ENCODE measurements around the gene LAMP1. TPM values are rescaled to one million over a fixed set of nuclear protein-coding genes. Genes with fewer than 3 reads are reported as not detected.
"Not testable (repeated sequence)": the region's sequence is repeated elsewhere in the genome, so short reads cannot be mapped to it uniquely, and the experiment has no call there.

The LAMP1 gene
- total and polyA plus RNA-seq, 3 experiments from 2014 or later, result 36.6 to 110 (median 97.2) TPM

GRCh38 chr13:113364901-113365582, 68.0 kb downstream of the LAMP1 start:
- Histone ChIP-seq H3K27me3 (ENCODE audit: insufficient read depth, low read length, poor library complexity, severe bottlenecking) (no peaks in the 10 kb centered on the region), H3K36me3 (ENCODE audit: insufficient read depth, low read length) (no peaks in the 10 kb centered on the region), H3K9me3 (ENCODE audit: low read length) (no peaks in the 10 kb centered on the region), H3K4me3 (ENCODE audit: low read length) (no peak overlapping the region), H3K4me1 (ENCODE audit: insufficient read depth, low read length) (no peaks in the 10 kb centered on the region), H3K27ac (ENCODE audit: low read depth, low read length) (no peak overlapping the region)
- POLR2A ChIA-PET, result no interaction called here
- peaks cover 27 to 30% of the 10 kb centered on the region in 2 donors for H3K27me3 Mint-ChIP-seq
- peak overlapping the region; percentile 15 to 83 (median 44) for H3K4me3 Mint-ChIP-seq
- peaks cover 3 to 10% (median 4%) of the 10 kb centered on the region in 3 donors for H3K4me1 Mint-ChIP-seq
- DNase-seq, result no peak
- H3K36me3 Mint-ChIP-seq, result no peaks in the 10 kb centered on the region
- H3K27ac Mint-ChIP-seq, result no peak overlapping the region
- H3K9me3 Mint-ChIP-seq, result peaks cover 0 to 2% (median 0%) of the 10 kb centered on the region in 5 donors
- CTCF ChIA-PET, result no interaction called here

DNA sequence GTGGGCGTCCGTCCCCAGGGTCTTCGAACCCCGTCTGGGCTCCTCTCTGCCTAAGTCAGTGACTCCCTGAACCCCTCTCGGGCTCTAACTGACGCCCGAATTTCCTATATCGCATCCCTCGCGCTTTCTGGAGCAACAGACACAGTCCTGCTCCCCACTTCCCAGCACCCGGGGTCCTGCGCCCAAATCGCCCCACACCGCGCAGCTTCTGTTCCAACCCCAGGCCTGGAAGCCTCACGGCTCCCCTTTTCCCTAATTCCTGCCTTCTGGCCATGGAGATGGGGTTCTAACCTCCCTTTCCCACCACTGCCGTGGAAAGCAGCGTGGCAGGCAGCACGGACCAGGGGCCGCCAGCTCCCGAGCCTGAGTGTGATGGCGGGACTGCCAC, 68.5 kb downstream of the LAMP1 start:
- no peak overlapping the region for H3K27ac Mint-ChIP-seq
- H3K9me3 ChIP-seq (ENCODE audit: low read length), result no peaks in the 10 kb centered on the region
- POLR2A ChIA-PET, result no interaction called here
- H3K4me1 Mint-ChIP-seq, result peaks cover 3 to 10% (median 4%) of the 10 kb centered on the region in 3 donors
- CTCF ChIA-PET, result no interaction called here
- DNase-seq, result no peak
- no peaks in the 10 kb centered on the region for H3K27me3 ChIP-seq (ENCODE audit: insufficient read depth, low read length, poor library complexity, severe bottlenecking)
- peaks cover 0 to 2% (median 0%) of the 10 kb centered on the region in 5 donors for H3K9me3 Mint-ChIP-seq
- H3K36me3 Mint-ChIP-seq, result no peaks in the 10 kb centered on the region
- H3K4me3 Mint-ChIP-seq, result peak overlapping the region; percentile 19 to 83 (median 44)
- H3K27ac ChIP-seq (ENCODE audit: low read depth, low read length), result no peak overlapping the region
- no peak overlapping the region for H3K4me3 ChIP-seq (ENCODE audit: low read length)
- H3K27me3 Mint-ChIP-seq, result peaks cover 24 to 27% of the 10 kb centered on the region in 2 donors
- H3K36me3 ChIP-seq (ENCODE audit: insufficient read depth, low read length), result no peaks in the 10 kb centered on the region
- no peaks in the 10 kb centered on the region for H3K4me1 ChIP-seq (ENCODE audit: insufficient read depth, low read length)

DNA sequence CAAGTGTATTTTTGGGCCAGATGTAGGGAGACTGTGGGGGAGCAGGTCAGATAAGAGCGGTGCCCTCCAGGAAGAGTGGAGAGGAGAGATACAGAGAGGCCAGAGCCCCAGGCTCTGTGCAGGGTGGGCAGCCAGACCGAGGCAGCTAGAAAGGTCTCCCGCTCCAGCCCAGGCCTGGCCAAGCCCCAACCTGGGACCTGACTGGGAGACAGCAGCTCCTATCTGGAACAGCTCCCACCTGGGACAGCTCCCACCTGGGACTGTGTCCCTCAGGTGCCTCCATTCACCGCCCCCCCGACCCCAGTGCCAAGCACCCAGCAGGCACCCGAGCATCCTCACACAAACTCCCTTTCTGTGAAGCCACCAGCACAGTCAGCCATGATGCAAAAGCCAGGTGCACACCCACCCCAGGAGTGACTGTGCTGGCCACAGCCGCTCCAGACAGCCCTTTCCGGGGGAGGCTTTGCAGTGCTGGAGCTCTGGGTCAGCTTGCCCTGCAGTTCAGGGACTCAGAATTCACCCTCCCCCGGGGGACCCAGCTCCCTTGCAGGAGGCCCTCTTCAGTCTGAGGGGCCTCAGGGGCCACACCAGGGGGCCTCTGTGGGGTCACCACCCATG, 69.0 kb downstream of the LAMP1 start:
- H3K27me3 Mint-ChIP-seq, result peaks cover 24 to 27% of the 10 kb centered on the region in 2 donors

GRCh38 chr13:113367020-113367560, 70.1 kb downstream of the LAMP1 start:
- H3K4me1 ChIP-seq (ENCODE audit: insufficient read depth, low read length), result no peaks in the 10 kb centered on the region
- Mint-ChIP-seq H3K27me3 (peaks cover 18 to 23% of the 10 kb centered on the region in 2 donors), H3K4me3 (no peak overlapping the region), H3K4me1 (peaks cover 2 to 10% (median 4%) of the 10 kb centered on the region in 3 donors), H3K27ac (no peak overlapping the region), H3K9me3 (peaks cover 0 to 1% (median 0%) of the 10 kb centered on the region in 5 donors), H3K36me3 (no peaks in the 10 kb centered on the region)
- no peaks in the 10 kb centered on the region for H3K9me3 ChIP-seq (ENCODE audit: low read length)
- no peaks in the 10 kb centered on the region for H3K36me3 ChIP-seq (ENCODE audit: insufficient read depth, low read length)
- ChIA-PET CTCF (no interaction called here), POLR2A (interaction anchor here (0.6 kb wide), 1 partner anchor 572 kb away, joined by 7 read pairs; no protein-coding TSS in a partner anchor)
- no peaks in the 10 kb centered on the region for H3K27me3 ChIP-seq (ENCODE audit: insufficient read depth, low read length, poor library complexity, severe bottlenecking)
- DNase-seq, result no peak
- no peak overlapping the region for H3K27ac ChIP-seq (ENCODE audit: low read depth, low read length)
- H3K4me3 ChIP-seq (ENCODE audit: low read length), result no peak overlapping the region

More for the DNA sequence above, 69.0 kb downstream of the LAMP1 start:
- ChIA-PET POLR2A (interaction anchor here (0.6 kb wide), 1 partner anchor 571 kb away, joined by 7 read pairs; no protein-coding TSS in a partner anchor), CTCF (no interaction called here)
- no peaks in the 10 kb centered on the region for H3K27me3 ChIP-seq (ENCODE audit: insufficient read depth, low read length, poor library complexity, severe bottlenecking)
- peak overlapping the region in 2 of 7 donors; percentile 44 to 54 for H3K4me3 Mint-ChIP-seq
- no peaks in the 10 kb centered on the region for H3K9me3 ChIP-seq (ENCODE audit: low read length)
- H3K4me1 ChIP-seq (ENCODE audit: insufficient read depth, low read length), result no peaks in the 10 kb centered on the region
- peaks cover 3 to 10% (median 4%) of the 10 kb centered on the region in 3 donors for H3K4me1 Mint-ChIP-seq
- H3K4me3 ChIP-seq (ENCODE audit: low read length), result no peak overlapping the region
- no peaks in the 10 kb centered on the region for H3K36me3 Mint-ChIP-seq
- peaks cover 0 to 2% (median 0%) of the 10 kb centered on the region in 5 donors for H3K9me3 Mint-ChIP-seq
- no peaks in the 10 kb centered on the region for H3K36me3 ChIP-seq (ENCODE audit: insufficient read depth, low read length)
- H3K27ac ChIP-seq (ENCODE audit: low read depth, low read length), result no peak overlapping the region
- H3K27ac Mint-ChIP-seq, result no peak overlapping the region
- no peak for DNase-seq

- H3K9me3 Mint-ChIP-seq, result no peaks in the 10 kb centered on the region
- Histone ChIP-seq H3K4me3 (ENCODE audit: low read length) (no peak overlapping the region), H3K27me3 (ENCODE audit: insufficient read depth, low read length, poor library complexity, severe bottlenecking) (no peaks in the 10 kb centered on the region), H3K9me3 (ENCODE audit: low read length) (no peaks in the 10 kb centered on the region), H3K36me3 (ENCODE audit: insufficient read depth, low read length) (no peaks in the 10 kb centered on the region), H3K27ac (ENCODE audit: low read depth, low read length) (no peak overlapping the region), H3K4me1 (ENCODE audit: insufficient read depth, low read length) (no peaks in the 10 kb centered on the region)
- peak overlapping the region in 1 of 7 donors; percentile 59 for H3K4me3 Mint-ChIP-seq
- H3K36me3 Mint-ChIP-seq, result no peaks in the 10 kb centered on the region
- H3K27ac Mint-ChIP-seq, result no peak overlapping the region
- no peak for DNase-seq
- peaks cover under 1 to 6% (median 4%) of the 10 kb centered on the region in 3 donors for H3K4me1 Mint-ChIP-seq
- ChIA-PET CTCF (no interaction called here), POLR2A (no interaction called here)
- peaks cover 13 to 17% of the 10 kb centered on the region in 2 donors for H3K27me3 Mint-ChIP-seq
Observed at GRCh38 chr13:113367771-113368170, 70.7 kb downstream of the LAMP1 start.

- H3K4me3 ChIP-seq (ENCODE audit: low read length); H3K36me3 Mint-ChIP-seq; DNase-seq; H3K36me3 ChIP-seq (ENCODE audit: insufficient read depth, low read length); CTCF ChIA-PET; H3K27ac Mint-ChIP-seq; H3K27ac ChIP-seq (ENCODE audit: low read depth, low read length); H3K9me3 ChIP-seq (ENCODE audit: low read length); POLR2A ChIA-PET; H3K4me1 ChIP-seq (ENCODE audit: insufficient read depth, low read length); H3K4me1 Mint-ChIP-seq; H3K27me3 ChIP-seq (ENCODE audit: insufficient read depth, low read length, poor library complexity, severe bottlenecking); H3K9me3 Mint-ChIP-seq: not testable (repeated sequence)
- Mint-ChIP-seq H3K27me3 (peaks cover 12 to 15% of the 10 kb centered on the region in 2 donors), H3K4me3 (peak overlapping the region in 1 of 7 donors; percentile 59)
Observed at GRCh38 chr13:113368353-113368752, 71.3 kb downstream of the LAMP1 start.

- DNase-seq, result no peak
- Histone ChIP-seq H3K4me3 (ENCODE audit: low read length) (no peak overlapping the region), H3K4me1 (ENCODE audit: insufficient read depth, low read length) (no peaks in the 10 kb centered on the region), H3K9me3 (ENCODE audit: low read length) (no peaks in the 10 kb centered on the region), H3K27ac (ENCODE audit: low read depth, low read length) (no peak overlapping the region), H3K36me3 (ENCODE audit: insufficient read depth, low read length) (no peaks in the 10 kb centered on the region), H3K27me3 (ENCODE audit: insufficient read depth, low read length, poor library complexity, severe bottlenecking) (no peaks in the 10 kb centered on the region)
- ChIA-PET CTCF (no interaction called here), POLR2A (no interaction called here)
- peak overlapping the region in 1 of 8 donors; percentile 38 for H3K27ac Mint-ChIP-seq
- peaks cover 0 to 5% (median 4%) of the 10 kb centered on the region in 3 donors for H3K4me1 Mint-ChIP-seq
- no peaks in the 10 kb centered on the region for H3K36me3 Mint-ChIP-seq
- H3K9me3 Mint-ChIP-seq, result no peaks in the 10 kb centered on the region
- H3K27me3 Mint-ChIP-seq, result peaks cover 12 to 14% of the 10 kb centered on the region in 2 donors
- no peak overlapping the region for H3K4me3 Mint-ChIP-seq
Observed at GRCh38 chr13:113369189-113369588, 72.2 kb downstream of the LAMP1 start.

- H3K4me3 Mint-ChIP-seq, result no peak overlapping the region
- H3K27ac Mint-ChIP-seq, result no peak overlapping the region
- POLR2A ChIA-PET, result no interaction called here
Observed at GRCh38 chr13:113369881-113370280, 72.8 kb downstream of the LAMP1 start.

More at GRCh38 chr13:113369881-113370280, 72.8 kb downstream of the LAMP1 start:
- H3K4me3 ChIP-seq (ENCODE audit: low read length), result no peak overlapping the region
- H3K4me1 ChIP-seq (ENCODE audit: insufficient read depth, low read length), result no peaks in the 10 kb centered on the region
- DNase-seq, result no peak
- Mint-ChIP-seq H3K9me3 (no peaks in the 10 kb centered on the region), H3K36me3 (no peaks in the 10 kb centered on the region), H3K4me1 (peaks cover 0 to 5% (median 4%) of the 10 kb centered on the region in 3 donors), H3K27me3 (peaks cover 16 to 17% of the 10 kb centered on the region in 2 donors)
- no peak overlapping the region for H3K27ac ChIP-seq (ENCODE audit: low read depth, low read length)
- CTCF ChIA-PET, result no interaction called here
- no peaks in the 10 kb centered on the region for H3K36me3 ChIP-seq (ENCODE audit: insufficient read depth, low read length)
- no peaks in the 10 kb centered on the region for H3K27me3 ChIP-seq (ENCODE audit: insufficient read depth, low read length, poor library complexity, severe bottlenecking)
- no peaks in the 10 kb centered on the region for H3K9me3 ChIP-seq (ENCODE audit: low read length)

All from CD8-positive, alpha-beta memory T cell (primary cell).